T-helper 9 cell (primary cell): ENCODE results near the gene SYNJ2.

ENCODE experiments used
- DNase-seq: peaks from one replicate; pipeline ENCODE4 v3.0.0-alpha.2; 2020

The SYNJ2 gene

DNA sequence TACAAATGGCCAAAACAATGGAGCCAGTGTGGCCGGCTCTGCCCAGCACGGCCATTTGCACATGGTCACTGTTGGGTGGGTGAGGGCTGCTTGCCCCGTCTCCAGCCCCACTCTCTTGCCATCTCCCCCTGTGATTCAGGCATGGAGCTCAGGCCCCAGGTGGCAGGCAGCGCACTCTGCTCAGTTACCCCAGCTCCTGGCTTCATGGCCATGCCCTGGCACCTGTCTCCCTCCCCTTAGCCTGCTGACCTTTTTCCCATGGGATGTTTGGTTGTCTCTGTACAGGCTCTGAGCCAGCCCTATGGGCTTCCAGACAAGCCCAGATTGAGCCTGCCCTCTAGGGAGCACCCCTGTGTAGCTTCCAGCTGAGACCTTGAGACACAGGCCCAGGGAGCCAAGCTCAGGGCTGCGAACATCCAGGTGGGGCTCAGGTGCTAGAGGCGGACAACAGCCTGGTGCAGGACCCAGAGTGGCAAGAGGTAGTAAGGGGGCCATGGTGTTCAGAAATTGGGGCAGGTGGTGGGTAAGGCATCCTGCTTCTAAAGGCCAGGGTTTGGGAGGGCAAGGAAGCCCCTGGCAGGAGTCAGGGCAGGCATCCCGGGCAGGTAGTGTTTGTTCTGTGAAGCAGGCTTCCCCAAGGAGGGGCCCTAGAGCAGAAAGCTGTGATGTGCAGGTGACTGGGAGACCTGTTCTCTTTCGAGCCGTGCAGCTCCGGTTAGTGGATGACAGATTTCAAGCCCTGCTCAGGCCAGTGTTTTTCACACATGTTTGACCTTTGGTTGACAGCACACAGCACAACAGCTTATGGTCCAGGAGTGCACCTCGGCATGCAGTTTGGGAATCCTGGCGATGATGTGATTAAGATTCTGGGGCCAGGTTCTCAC lies 17.7 kb downstream of the SYNJ2 start:
- no peak for DNase-seq

- no peak for DNase-seq
These were observed 19.1 kb downstream of the SYNJ2 start for GRCh38 chr6:158000530-158001307.

DNA sequence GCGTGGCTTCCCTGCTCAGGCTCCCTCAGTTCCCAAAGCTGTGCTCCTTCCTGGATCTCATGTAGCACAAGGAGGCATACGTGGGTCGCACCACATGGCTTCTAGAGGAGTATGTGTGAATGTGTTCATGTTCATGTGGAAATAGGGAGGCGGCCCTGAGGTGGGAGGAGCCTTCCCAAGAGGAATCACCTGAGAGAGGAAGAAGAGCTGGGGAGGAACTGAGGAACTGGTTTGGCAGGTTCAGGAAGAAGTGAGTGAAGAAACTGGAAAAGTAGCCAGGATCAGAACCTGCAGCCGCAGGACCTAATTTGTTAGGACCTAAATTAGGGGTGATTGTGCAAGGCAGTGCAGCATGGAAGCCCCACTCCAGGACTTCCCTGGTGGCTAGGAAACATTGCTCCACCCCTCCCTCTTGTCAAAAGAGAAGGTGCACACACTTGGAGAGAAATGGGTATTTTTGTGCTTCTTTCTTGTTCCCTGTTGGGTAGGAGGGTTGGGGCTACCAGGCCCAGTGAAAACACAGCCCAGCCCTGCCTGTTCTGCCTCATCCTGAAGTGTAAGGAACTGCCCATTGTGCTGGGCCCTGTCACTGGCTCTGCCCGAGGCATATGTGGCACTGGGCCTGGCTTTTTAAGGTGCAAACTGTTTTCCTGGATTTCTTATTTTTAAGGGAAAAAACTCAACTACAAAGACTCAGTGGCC lies 20.7 kb downstream of the SYNJ2 start:
- DNase-seq: no peak

GRCh38 chr6:158002951-158003853 lies 21.5 kb downstream of the SYNJ2 start:
- DNase-seq: no peak

DNA sequence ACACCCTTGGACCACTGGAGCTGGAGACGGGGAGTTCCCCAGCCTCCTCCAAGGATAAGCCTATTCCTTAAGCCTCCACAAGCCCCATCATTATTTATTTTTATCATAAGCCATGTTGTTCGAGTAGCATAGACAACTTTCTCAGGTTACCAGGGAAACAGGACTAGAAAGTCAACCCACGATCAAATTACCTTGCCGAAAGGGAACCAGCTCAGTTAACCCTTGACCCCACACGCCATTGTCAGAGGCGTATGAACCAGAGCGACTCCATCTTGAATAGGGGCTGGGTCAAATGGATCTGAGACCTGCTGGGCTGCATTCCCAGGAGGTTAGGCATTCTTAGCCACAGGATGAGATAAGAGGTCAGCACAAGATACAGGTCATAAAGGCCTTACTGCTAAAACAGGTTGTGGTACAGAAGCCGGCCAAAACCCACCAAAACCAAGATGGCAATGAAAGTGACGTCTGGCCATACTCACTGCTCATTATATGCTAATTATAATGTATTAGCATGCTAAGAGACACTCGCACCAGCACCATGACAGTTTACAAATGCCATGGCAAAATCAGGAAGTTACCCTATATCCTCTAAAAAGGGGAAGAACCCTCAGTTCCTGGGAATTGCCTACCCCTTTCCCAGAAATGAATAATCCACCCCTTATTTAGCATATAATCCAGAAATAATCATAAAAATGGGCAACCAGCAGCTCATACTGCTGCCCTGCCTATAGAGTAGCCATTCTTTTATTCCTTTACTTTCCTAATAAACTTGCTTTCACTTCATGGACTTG lies 22.4 kb downstream of the SYNJ2 start:
- no peak for DNase-seq

DNA sequence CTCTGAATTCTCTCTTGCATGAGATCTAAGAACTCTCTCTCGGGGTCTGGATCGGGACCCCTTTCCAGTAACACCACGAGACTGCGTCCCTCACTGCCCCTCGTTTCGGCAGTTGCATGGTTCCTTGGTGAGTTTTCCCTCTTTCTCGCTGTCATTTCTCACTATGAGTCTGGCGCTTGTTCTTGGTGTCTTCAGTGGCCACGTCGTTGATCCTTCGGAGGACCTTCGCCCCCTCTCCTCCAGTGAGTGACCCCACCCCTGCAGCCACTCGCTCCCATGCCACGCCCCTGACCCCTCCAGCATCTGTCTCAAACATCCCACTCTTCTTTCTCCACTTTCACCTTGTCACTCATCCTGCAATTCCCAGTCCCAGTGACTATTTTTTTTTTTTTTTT lies 23.0 kb downstream of the SYNJ2 start:
- no peak for DNase-seq

- DNase-seq: no peak
These were observed 24.0 kb downstream of the SYNJ2 start for GRCh38 chr6:158005626-158006180.

DNA sequence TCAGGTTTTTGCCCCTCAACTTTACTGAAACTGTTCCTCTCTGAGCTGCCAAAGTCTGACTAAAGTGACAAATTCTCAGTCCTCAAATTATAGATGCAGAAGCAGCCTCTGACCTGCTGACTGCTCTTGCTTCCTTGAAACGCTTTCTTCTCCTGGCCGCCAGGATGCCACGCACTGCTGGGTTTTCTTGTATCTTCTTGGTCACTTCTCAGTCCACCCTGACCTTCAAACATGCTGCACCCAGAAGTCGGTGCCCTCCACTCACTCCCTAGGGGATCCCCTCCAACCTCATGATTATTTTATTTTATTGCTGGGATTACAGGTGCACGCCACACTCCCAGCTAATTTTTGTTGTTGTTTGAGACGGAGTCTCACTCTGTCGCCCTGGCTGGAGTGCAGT lies 24.7 kb downstream of the SYNJ2 start:
- no peak for DNase-seq

GRCh38 chr6:158006821-158007570 lies 25.3 kb downstream of the SYNJ2 start:
- no peak for DNase-seq

- DNase-seq: no peak
These were observed 27.1 kb downstream of the SYNJ2 start for GRCh38 chr6:158008864-158009113.

DNA sequence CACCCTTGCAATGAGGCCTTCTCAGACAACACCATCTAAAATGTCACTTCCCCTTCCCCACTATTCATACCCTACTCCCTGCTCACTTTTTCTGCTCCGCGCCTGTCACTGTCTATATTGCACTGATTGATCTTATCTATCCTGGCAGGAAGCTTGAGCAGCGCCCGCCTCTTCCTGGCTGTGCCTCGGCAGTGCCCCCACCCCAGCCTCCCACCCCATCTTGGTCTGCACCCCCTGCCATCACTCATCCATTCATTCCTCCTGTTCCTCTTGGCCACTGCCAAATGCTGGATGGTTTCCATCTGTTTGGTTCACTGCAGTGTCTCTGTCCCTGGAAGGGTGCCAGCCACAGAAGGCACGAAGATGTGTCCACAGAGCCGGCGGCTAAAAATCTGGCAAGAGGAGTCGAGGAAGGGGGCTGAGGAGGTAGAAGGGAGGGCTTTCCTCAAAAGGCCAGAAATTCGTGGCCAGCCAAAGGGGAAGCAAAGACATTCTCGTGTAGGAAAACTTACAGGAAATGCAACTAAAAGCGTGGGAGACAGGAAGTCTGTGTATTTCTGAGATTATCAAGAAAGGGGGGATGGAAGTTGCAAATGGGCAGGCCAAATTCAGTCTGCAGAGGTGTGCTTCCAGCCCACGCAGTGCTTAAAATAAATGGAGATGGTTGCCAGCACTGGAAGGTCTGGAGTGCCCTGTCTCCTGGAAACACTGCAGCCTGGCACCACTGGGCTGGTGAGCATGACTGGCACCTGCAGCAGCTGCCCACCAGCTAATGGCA lies 27.6 kb downstream of the SYNJ2 start:
- DNase-seq: peak; percentile 17

GRCh38 chr6:158009935-158010585 lies 28.4 kb downstream of the SYNJ2 start:
- no peak for DNase-seq

- DNase-seq: no peak
These were observed 29.2 kb downstream of the SYNJ2 start for GRCh38 chr6:158010591-158011477.

DNA sequence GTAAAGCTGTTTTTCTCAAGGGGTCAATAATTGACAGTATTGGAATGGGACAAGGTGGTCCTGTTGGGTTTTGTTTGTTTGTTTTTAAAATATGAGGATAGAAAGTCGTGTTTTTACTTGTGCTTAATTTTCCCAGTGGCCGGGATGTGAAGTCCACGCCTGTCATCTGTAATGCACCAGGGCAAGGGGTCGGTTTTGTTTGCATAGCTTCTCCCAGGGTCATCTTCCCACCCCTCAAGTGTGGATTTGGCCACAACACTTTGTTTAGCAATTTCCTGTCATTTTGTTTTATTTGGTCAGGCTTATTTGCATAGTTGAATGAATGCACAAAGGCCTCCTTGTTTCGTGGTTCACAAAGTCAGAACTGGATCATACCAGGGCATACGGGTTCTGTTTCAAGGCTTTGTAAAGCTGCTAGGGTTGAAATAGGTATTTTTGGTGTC lies 29.8 kb downstream of the SYNJ2 start:
- no peak for DNase-seq

DNA sequence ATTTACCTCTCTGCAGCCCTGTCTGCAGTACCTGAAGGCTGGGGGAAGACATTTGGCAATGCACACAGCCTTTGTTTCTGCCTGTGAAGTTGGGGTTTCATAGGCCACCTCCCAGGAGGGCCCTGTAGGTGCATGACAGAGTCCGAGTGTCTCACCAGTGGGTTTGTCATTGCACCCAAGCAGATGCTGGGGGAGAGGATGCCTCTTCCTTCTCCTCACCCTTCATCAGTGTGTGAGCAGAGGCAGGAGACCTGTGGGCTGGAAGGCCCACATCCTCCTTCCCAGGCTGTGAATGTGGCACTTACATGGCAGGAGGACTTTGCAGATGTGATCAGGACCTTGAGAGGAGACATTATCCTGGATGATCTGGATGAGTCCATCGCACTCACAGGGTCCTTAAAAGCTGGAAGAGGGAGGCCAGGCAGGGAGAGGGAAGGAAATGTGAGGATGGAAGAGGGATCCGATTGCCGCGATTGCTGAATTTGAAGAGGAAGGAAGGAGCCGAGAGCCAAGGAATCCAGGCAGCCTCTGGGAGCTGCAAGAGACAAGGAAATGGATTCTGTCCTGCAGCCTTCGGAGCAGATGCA lies 30.4 kb downstream of the SYNJ2 start:
- DNase-seq: no peak

GRCh38 chr6:158013904-158014504 lies 32.3 kb downstream of the SYNJ2 start:
- no peak for DNase-seq

GRCh38 chr6:158014505-158015187 lies 33.0 kb downstream of the SYNJ2 start:
- no peak for DNase-seq
